Hematopoietic multipotent progenitor cell treated with erythropoietin and hydrocortisone succinate and interleukin-3 and kit ligand, for 15 days (in vitro differentiated cells): Measurements from ENCODE around the gene RPN2.

ENCODE experiments used
- DNase-seq: peaks from one replicate; pipeline ENCODE4 v3.0.0-alpha.2; 2015; ENCODE audit warnings: low spot score

The RPN2 gene

GRCh38 chr20:37185686-37186085 lies 6.6 kb downstream of the RPN2 start:
- DNase-seq = no peak

- no peak for DNase-seq
These were observed 9.7 kb downstream of the RPN2 start for GRCh38 chr20:37188787-37189186.

GRCh38 chr20:37189416-37190016 lies 10.4 kb downstream of the RPN2 start:
- DNase-seq = no peak

GRCh38 chr20:37190354-37191112 lies 11.4 kb downstream of the RPN2 start:
- DNase-seq = no peak

- DNase-seq = peak; percentile 86
These were observed 13.2 kb downstream of the RPN2 start for GRCh38 chr20:37192137-37192854.

GRCh38 chr20:37193226-37193625 lies 14.1 kb downstream of the RPN2 start:
- DNase-seq = no peak

- DNase-seq = no peak
These were observed 14.7 kb downstream of the RPN2 start for GRCh38 chr20:37193821-37194220.

- DNase-seq = no peak
These were observed 15.7 kb downstream of the RPN2 start for GRCh38 chr20:37194621-37195417.

- no peak for DNase-seq
These were observed 20.0 kb downstream of the RPN2 start for GRCh38 chr20:37198932-37199660.

- no peak for DNase-seq
These were observed 21.2 kb downstream of the RPN2 start for GRCh38 chr20:37200376-37200775.

- DNase-seq = no peak
These were observed 22.0 kb downstream of the RPN2 start for GRCh38 chr20:37200926-37201826.

- no peak for DNase-seq
These were observed 22.7 kb downstream of the RPN2 start for GRCh38 chr20:37201827-37202162.

GRCh38 chr20:37202267-37202943 lies 23.3 kb downstream of the RPN2 start:
- DNase-seq = peak; percentile 50

GRCh38 chr20:37204056-37204455 lies 24.9 kb downstream of the RPN2 start:
- DNase-seq = no peak

GRCh38 chr20:37205130-37205529 lies 26.0 kb downstream of the RPN2 start:
- DNase-seq = no peak

GRCh38 chr20:37205794-37206193 lies 26.7 kb downstream of the RPN2 start:
- no peak for DNase-seq

- DNase-seq = no peak
These were observed 28.0 kb downstream of the RPN2 start for GRCh38 chr20:37207171-37207570.

- no peak for DNase-seq
These were observed 30.1 kb downstream of the RPN2 start for GRCh38 chr20:37209193-37209592.

GRCh38 chr20:37209661-37210314 lies 30.7 kb downstream of the RPN2 start:
- DNase-seq = no peak

- no peak for DNase-seq
These were observed 39.3 kb downstream of the RPN2 start for GRCh38 chr20:37218441-37218840.
